Measurements from ENCODE around the gene MYBPC2.
"Not testable (repeated sequence)": the region's sequence is repeated elsewhere in the genome, so short reads cannot be mapped to it uniquely, and the experiment has no call there.

MYBPC2 gene

DNA sequence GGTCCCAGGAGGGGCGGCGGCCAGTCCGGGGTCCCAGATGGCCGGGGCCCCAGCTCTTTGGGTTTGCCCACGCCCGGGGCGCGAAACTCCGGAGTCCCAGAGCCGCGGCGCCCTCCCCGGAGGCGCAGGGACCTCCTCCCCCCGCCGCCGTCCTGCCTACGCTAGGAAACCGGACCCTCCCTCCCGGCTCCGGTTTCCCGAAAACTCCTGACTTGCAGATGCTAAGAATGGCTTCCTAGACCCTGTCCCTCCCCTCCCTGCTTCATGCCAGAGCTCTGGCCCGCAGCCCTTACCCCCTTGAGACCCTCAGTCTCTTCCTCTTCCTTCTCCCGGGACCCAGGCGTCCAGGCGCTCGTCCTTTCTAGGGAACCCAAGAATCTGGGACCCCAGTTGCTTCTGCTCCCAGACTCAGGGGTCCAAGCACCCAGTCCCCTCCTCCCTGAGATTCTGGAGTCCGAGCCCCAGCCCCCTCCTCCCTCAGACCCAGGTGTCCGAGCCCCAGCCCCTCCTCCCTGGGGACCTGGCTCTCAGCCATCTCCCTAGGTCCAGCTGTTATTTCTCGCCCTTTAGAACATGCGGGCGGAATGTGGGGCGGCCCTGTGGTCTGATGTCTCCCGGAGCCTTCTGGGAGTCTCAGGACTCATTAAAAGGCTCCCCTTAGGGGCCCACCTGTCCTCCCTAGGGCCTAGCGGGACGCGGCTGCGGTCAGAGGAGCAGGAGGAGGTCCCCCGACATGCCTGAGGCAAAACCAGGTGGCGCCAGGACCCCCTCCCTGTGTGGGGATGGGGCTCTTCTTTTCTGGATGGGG lies at the start of gene MYBPC2:
Gene MYBPC2 (plus strand): TSS at position 672 of the 808 bp plus-strand sequence. CDS start 62 bp downstream, at position 734.
- DNase-seq, result no peak

DNA sequence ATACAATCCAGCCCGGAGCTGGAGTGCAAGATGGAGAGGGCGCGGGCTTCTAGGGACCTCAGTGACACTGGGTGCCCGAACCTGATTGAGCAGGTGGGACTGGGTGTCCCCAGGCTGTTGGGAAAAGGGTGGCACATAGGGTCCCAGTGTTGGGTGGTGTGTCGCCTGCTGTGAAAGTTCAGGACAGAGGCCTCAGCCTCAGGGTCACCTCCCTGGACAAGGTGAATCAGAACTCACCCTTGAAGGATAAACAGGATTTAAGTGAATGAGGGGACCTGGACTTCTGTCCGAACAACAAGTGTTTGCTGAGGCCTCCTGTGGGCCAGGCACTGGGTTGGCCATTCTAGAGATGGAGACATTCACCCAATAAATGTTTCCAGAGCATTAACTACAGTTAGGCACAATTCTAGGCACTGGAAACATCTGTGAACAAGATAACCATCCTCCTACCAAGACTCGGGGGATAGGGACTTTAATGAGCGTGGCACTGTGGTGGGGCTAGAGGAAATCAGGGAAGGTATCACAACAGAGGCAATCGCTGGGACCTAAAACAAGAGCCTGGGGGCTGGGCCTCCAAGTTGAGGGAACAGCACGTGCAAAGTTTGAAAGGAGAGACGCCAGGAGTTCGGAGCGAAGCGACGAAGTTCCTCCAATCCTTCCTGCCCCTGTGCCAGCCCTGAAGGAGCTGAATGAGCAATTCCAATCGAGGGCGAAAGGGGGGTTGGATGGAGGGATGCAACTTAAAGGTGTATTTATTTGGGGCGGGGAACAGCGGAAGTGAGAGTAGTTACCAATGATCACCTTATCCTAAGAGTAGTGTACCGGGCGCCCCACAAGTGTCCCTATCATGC lies 49.5 kb upstream of the MYBPC2 start:
- no peak for DNase-seq

DNA sequence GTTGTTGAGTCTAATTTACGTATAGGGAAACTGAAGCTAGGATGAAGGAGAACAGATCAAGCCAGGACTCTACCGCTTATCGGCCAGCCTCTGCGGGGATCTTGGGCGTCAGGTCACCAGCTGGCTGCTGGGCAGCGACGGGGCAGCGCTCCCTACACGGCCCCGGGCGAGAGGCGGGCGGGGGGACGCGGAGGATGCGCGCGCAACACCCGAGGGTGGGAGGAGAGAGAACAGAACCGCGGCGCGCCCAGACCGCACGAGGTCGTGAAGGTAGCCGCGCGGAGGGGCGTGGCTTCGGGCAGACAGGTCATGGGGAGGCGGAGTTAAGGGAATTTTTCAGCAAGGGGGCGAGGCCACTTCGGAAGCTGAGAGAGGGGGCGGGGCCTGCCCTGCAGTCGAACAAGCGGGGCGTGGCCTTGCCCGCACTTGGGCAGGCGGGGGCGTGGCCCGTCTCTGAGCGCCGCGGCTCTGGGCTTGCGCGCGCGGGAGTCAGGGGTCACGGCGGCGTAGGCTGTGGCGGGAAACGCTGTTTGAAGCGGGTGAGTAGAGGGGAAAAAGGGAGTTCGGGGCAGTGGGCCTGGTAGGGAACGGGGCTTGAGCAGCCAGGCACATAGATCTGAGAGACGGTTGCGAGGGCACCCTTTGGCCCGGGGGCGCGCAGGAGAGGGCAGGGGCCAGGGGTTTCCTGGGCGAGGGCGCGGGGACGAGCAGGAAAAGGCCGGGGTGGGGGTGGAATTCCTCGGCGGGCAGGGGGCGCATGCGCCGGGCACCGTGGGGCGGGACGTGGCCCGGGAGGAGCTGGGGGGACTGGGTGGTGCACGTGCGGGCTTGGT lies 48.6 kb upstream of the MYBPC2 start, which contains the start of gene POLD1:
Gene POLD1 (plus strand): TSS at position 496 of the 833 bp plus-strand sequence. CDS start 14,505 bp downstream, outside the sequence.
- DNase-seq, result peak; percentile 99

DNA sequence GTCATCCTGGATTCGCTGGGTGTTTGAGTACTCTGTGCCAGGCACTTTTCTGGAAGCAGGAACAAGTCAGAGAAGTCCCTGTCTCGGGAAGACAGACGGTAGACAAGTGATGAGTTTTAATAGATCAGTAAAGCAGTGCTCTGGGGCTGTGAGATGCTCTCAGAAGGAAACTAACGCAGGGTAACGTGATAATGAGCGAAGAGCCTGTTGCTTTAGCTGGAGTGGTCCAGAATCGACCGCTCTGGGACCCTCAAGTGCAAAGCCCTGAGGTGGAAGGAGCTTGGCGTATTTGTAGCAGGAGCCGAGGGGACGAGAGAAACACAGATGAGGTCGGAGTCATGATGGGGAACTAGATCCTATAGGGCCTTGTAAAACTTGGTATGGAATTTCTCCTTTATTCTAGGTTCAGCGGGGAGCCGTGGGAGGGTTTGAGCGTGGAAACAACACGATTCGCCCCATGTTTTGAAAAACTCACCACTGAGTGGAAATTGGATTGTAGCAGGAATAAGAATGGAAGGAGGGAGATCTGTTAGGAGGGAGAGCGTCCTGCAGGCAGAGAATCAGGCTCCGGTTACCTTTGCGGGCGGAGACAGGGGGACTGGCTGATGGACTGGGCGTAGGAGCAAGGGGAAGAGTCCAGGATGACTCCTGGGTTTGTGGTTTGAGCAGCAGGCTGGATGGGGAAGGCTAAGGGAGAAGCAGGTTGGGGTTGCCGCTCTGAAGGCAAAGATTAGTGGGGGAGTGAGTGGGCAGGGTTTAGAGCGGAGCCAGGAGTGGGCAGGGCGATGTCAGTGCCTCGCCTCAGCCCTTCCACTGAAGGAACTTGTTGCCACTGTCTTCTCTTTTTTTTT lies 47.8 kb upstream of the MYBPC2 start:
- no peak for DNase-seq

DNA sequence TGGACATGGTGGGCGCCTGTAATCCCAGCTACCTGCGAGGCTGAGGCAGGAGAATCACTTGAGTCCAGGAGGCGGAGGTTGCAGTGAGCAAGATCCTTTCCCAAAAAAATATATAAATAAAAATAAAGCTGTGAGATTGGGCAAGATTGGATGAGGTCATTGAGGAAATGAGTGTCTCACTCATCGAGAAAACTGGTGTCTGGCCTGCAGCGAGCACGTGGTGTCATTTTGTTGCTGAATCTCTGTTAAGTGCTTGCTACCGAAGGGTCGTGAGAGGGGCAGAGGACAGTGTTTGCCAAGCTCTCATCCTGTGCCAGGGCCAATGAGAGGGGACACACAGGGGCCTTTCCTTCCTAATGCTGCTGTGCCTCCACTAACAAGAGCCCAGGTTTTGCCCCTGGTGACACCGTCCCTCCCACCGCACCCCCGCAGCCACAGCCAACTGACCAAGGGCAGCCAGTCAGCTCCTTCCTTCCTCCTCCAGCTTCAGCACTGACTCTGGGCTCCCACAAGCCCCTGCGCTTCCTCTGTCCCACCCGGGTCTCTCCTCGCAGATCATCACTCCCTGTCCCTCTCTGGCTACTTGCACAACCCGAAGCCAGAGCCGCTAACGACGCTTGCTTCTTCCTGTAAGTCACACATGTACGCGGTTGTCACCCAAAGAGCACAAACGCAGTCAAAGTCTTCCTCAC lies 45.4 kb upstream of the MYBPC2 start:
- DNase-seq, result no peak

DNA sequence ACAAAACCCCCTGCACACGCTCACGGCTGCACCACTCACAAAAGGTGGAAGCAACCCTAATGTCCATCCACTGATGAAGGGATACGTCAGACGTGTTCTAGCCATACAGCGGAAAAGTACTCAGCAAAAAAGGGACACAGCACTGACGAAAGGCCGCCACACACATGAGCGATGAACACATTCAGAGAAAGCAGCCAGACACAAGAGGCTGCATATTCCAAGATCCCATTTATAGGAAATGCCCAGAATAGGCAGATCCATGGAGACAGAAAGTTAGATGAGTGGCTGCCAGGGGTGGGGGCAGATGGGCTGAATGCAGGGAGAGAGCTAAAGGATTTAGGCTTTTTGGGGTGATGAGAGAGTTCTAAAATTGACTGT lies 44.8 kb upstream of the MYBPC2 start:
- DNase-seq, result no peak

DNA sequence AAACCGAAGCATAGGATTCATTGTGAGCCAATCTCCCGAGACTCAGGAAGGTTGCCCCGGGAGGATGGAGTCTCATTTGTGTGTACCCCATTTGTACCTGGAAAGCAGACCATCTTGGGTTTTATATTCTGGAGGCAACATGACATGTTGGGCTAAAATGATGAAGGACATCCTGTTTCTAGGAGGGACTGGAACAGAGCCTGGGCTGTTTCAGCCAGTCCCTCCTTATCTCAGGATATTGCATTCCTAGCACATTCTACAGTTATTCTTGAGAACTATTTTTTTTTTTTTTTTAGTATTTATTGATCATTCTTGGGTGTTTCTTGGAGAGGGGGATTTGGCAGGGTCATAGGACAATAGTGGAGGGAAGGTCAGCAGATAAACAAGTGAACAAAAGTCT lies 42.4 kb upstream of the MYBPC2 start:
- not testable (repeated sequence) for DNase-seq

DNA sequence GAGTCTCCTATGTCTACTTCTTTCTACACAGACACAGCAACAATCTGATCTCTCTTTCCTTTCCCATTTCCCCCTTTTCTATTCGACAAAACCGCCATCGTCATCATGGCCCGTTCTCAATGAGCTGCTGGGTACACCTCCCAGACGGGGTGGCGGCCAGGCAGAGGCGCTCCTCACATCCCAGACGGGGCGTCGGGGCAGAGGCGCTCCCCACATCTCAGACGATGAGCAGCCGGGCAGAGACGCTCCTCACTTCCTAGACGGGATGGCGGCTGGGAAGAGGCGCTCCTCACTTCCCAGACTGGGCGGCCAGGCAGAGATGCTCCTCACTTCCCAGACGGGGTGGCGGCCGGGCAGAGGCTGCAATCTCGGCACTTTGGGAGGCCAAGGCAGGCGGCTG lies 41.7 kb upstream of the MYBPC2 start:
- DNase-seq, result not testable (repeated sequence)

DNA sequence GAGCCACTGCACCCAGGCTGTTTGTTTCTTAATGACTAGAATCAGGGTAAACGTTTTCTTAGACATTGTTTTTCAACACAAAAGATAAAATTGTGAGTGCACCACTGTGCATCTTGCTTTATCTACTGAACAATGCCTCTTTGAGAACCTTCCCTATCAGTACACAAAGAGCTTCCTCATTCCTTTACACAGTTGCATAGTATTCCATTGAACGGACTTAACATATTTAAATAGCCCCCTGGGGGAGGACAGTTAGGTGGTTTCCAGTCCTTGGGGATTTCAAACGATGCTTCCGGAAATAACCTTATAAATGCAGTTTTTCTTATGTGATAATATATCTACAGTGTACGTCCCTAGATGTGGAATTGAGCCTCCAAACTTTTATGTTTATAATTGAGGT lies 39.9 kb upstream of the MYBPC2 start:
- DNase-seq, result no peak

DNA sequence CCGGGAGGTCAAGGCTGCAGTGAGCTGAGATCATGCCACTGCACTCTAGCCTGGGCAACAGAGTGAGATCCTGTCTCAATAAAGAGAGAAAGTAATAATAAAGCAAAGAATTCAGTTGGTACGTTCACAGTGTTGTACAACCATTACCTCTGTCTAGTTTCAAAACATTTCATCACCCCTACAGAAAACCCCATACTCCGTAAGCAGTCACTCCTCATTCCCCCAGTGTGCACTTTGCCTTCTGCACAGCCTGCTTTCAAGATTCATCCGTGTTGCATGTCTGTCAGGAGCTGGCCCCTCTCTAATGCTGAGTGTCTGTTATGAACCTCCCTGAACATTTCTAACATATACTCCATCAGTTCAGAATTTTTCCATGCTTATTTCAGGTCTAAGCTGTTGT lies 39.1 kb upstream of the MYBPC2 start:
- DNase-seq, result no peak

DNA sequence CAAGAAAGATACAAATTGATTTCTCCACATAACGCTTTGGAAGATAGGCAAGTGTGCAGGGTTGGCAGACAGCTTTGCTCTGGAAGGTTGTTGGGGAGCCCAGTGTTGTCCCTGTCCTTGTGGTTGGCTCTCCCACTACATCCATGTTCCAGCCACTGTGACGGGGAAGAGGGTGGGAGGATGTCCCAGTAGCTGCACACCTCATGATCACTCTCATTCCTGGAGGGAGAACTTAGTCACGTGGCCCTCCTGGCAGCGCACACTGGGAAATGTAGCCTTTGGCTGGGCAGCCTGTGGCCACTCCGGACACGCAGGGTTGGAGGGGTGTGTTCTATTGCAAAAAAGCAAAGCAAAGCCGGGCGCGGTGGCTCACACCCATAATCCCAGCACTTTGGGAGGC lies 38.7 kb upstream of the MYBPC2 start:
- DNase-seq, result no peak

DNA sequence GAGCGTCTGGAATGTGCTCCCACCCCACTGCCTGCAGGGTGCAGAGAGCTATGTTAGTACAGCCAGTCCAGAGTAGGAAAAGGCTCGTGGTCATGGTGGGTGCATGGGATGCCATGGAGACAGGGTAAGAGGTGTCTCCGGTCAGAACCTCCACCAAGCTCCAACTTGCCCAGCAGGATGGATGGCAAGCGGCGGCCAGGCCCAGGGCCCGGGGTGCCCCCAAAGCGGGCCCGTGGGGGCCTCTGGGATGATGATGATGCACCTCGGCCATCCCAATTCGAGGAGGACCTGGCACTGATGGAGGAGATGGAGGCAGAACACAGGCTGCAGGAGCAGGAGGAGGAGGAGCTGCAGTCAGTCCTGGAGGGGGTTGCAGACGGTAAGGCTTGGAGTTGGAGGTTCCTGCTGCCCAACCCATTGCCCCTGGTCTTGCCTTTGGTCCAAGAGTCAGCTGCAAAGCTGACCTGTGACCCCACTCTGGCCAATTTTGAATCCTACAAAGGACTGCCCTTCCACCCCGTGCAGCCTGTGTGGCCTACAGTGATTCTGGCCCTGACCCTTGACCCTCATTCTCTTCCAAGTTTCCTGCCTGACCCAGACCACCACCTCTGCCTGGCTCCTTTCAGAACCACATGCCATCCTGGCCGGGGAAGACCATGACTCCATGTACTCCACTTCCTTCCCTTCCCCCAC lies 33.9 kb upstream of the MYBPC2 start:
- DNase-seq, result peak; percentile 47

DNA sequence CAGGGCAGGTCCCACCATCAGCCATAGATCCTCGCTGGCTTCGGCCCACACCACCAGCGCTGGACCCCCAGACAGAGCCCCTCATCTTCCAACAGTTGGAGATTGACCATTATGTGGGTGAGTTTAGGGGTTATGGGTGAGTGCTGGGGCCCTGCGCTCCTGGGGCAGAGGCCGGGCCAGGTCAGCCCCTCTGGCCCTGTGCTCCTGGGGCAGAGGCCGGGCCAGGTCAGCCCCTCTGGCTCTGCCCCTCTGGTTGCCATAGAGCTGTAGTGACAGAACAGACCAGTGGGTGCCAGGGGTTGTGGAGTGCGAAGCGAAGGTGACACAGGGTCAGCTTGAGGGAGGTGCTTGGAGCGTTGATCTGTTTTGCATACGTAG lies 33.3 kb upstream of the MYBPC2 start:
- no peak for DNase-seq

DNA sequence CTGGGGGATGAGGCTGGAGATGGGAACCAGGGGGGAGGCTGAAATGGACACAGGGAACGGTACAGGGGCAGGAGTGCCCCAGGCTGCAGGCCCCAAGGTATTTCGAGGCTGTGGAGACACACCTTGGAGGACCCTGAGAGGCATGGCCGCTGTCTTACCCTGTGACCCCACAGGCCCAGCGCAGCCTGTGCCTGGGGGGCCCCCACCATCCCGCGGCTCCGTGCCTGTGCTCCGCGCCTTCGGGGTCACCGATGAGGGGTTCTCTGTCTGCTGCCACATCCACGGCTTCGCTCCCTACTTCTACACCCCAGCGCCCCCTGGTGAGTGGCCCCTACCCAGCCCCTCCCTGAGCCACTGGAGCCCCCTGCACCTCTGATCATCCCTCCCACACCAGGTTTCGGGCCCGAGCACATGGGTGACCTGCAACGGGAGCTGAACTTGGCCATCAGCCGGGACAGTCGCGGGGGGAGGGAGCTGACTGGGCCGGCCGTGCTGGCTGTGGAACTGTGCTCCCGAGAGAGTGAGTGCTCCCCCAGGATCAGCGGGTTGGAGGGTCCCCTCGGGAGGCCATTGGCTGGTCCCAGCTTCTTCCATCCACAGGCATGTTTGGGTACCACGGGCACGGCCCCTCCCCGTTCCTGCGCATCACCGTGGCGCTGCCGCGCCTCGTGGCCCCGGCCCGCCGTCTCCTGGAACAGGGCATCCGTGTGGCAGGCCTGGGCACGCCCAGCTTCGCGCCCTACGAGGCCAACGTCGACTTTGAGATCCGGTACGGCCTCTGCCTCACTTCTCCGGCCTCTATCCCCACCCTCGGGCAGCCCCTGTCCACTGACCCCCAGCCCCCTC lies 30.9 kb upstream of the MYBPC2 start:
- no peak for DNase-seq

DNA sequence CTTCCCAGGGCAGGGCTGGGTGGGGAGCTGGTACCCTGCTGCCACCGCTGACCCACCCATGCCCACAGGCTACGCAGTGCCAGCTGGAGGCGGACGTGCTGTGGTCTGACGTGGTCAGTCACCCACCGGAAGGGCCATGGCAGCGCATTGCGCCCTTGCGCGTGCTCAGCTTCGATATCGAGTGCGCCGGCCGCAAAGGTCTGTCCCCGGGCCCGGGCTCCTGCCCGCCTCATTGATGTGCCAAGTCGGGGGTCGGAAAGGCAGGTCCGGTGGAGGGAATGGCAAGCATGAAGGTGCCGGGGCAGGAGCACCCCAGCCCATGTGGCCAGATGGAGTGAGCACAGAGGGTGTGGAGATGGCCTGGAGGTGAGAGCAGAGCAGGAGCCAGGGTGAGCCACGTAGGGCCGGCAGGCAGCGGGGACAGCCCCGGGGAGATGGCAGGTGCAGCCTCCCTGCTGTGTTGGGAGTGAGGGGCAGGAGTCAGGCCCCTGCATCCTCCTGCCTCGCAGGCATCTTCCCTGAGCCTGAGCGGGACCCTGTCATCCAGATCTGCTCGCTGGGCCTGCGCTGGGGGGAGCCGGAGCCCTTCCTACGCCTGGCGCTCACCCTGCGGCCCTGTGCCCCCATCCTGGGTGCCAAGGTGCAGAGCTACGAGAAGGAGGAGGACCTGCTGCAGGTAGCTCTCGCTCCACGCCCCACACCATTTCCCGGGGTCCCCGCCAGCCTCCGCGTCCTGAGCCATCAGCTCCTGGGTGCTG lies 30.0 kb upstream of the MYBPC2 start:
- DNase-seq, result no peak

DNA sequence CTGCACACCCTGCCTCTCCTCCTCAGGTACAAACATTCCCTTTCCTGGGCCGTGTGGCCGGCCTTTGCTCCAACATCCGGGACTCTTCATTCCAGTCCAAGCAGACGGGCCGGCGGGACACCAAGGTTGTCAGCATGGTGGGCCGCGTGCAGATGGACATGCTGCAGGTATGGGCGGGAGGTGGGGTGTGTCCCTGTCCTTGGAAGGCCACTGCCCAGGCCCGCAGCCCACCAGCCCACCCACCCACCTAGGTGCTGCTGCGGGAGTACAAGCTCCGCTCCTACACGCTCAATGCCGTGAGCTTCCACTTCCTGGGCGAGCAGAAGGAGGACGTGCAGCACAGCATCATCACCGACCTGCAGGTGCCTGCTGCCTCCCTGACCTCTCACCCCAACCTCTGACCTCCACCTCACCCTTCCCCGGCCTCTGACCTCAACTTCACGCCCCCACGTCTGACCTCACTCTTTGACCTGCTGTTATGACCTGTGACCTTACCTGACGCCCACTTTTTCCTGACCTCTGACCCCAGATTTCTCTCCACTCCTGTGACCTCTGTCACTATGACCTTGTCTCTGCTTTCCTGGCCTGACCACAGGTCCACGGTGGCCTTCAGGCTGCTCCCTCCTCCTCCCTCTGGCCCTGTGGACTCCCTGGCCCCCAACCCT lies 26.4 kb upstream of the MYBPC2 start:
- no peak for DNase-seq

DNA sequence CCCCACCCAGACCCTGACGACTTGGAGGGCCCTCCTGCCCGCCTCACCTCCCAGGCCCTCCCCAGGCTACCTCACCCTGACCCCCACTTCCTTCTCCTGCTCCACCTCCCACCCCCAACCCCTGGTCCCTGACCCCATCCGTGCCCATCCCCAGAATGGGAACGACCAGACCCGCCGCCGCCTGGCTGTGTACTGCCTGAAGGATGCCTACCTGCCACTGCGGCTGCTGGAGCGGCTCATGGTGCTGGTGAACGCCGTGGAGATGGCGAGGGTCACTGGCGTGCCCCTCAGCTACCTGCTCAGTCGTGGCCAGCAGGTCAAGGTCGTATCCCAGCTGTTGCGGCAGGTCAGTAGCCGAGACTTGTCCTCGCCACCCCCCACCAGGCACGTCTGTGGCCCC lies 25.9 kb upstream of the MYBPC2 start:
- DNase-seq, result no peak

DNA sequence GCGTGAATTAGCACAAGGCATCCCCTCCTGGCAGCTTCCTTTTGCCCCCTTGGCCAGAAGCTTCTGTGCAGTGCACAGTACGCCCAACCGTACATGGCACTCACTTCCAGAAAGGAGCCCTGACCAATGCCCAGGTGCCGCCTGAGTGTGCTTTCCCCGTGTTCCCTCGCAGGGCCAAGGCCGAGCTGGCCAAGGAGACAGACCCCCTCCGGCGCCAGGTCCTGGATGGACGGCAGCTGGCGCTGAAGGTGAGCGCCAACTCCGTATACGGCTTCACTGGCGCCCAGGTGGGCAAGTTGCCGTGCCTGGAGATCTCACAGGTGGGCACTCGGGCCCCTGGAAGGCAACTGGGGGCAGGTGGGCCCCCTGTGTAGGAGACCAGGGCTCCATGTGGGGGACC lies 23.3 kb upstream of the MYBPC2 start:
- no peak for DNase-seq

DNA sequence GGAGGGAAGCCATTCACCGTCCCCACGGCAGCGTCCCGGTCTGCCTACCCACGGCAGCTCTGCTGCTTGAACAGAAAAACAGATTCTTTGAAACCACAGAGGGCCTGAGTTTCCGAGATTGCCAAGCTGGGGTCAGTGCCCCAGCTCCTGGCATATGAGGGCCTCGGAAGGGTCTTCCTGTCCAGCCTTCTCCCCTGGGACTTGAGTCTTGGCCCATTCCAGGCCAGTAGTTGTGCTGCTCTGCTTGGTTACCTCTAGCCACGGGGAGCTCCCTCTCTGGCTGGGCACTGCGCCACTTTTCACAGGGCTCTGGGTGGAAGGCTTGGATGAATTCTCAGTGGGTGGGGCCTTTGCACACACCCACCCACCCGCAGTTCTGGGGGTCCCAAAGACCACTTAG lies 22.6 kb upstream of the MYBPC2 start:
- no peak for DNase-seq
